ENCODE results near the gene AKT1S1. TPM values are rescaled to one million over a fixed set of nuclear protein-coding genes. Genes with fewer than 3 reads are reported as not detected.

Gene AKT1S1
- total RNA-seq, 2 experiments from 2014 or later, result 17.5 to 18.9 TPM

GRCh38 chr19:49876422-49877019, 634 bp downstream of the AKT1S1 start:
- peak; percentile 98 for DNase-seq
- H3K27me3 Mint-ChIP-seq, result no peaks in the 10 kb centered on the region
- H3K9me3 Mint-ChIP-seq, result no peaks in the 10 kb centered on the region
- H3K27ac Mint-ChIP-seq, result no peak overlapping the region
- H3K36me3 Mint-ChIP-seq (ENCODE audit: low read depth), result peaks cover 17% of the 10 kb centered on the region
- no peak overlapping the region for H3K4me3 Mint-ChIP-seq
- ChIA-PET POLR2A (no interaction called here), CTCF (interaction anchor here (1.3 to 2.3 kb wide), 2 partner anchors 14 to 51 kb away, joined by 5 to 11 read pairs; no protein-coding TSS in a partner anchor)
- peaks cover 38% of the 10 kb centered on the region for H3K4me1 Mint-ChIP-seq

GRCh38 chr19:49875857-49876421, 1.2 kb downstream of the AKT1S1 start:
- Mint-ChIP-seq H3K36me3 (ENCODE audit: low read depth) (peaks cover 16% of the 10 kb centered on the region), H3K9me3 (no peaks in the 10 kb centered on the region), H3K27ac (no peak overlapping the region), H3K4me3 (no peak overlapping the region), H3K4me1 (peaks cover 38% of the 10 kb centered on the region), H3K27me3 (no peaks in the 10 kb centered on the region)
- peak; percentile 70 for DNase-seq
- ChIA-PET POLR2A (no interaction called here), CTCF (interaction anchor here (1.3 to 2.3 kb wide), 2 partner anchors 15 to 52 kb away, joined by 5 to 11 read pairs; no protein-coding TSS in a partner anchor)

- CTCF ChIA-PET, result no interaction called here
- POLR2A ChIA-PET, result no interaction called here
- no peak for DNase-seq
- Mint-ChIP-seq H3K36me3 (ENCODE audit: low read depth) (peaks cover 12% of the 10 kb centered on the region), H3K4me3 (no peak overlapping the region), H3K9me3 (no peaks in the 10 kb centered on the region), H3K27me3 (no peaks in the 10 kb centered on the region), H3K4me1 (peaks cover 45% of the 10 kb centered on the region), H3K27ac (no peak overlapping the region)
Measured at GRCh38 chr19:49875177-49875576, 2.0 kb downstream of the AKT1S1 start.

- Mint-ChIP-seq H3K4me1 (peaks cover 47% of the 10 kb centered on the region), H3K9me3 (no peaks in the 10 kb centered on the region), H3K36me3 (ENCODE audit: low read depth) (peaks cover 9% of the 10 kb centered on the region), H3K27ac (no peak overlapping the region), H3K27me3 (no peaks in the 10 kb centered on the region), H3K4me3 (peak overlapping the region; percentile 26)
- no peak for DNase-seq
- POLR2A ChIA-PET, result no interaction called here
- CTCF ChIA-PET, result interaction anchor here (0.9 kb wide), 1 partner anchor 37 kb away, joined by 3 read pairs; no protein-coding TSS in a partner anchor
Measured at GRCh38 chr19:49874503-49875157, 2.5 kb downstream of the AKT1S1 start.

GRCh38 chr19:49873834-49874233, 3.3 kb downstream of the AKT1S1 start:
- no peaks in the 10 kb centered on the region for H3K27me3 Mint-ChIP-seq
- no peaks in the 10 kb centered on the region for H3K9me3 Mint-ChIP-seq
- peaks cover 39% of the 10 kb centered on the region for H3K4me1 Mint-ChIP-seq
- H3K27ac Mint-ChIP-seq, result peak overlapping the region; percentile 47
- H3K36me3 Mint-ChIP-seq (ENCODE audit: low read depth), result peaks cover 3% of the 10 kb centered on the region
- POLR2A ChIA-PET, result no interaction called here
- DNase-seq, result no peak
- CTCF ChIA-PET, result interaction anchor here (0.9 kb wide), 1 partner anchor 38 kb away, joined by 3 read pairs; no protein-coding TSS in a partner anchor
- H3K4me3 Mint-ChIP-seq, result no peak overlapping the region

DNA sequence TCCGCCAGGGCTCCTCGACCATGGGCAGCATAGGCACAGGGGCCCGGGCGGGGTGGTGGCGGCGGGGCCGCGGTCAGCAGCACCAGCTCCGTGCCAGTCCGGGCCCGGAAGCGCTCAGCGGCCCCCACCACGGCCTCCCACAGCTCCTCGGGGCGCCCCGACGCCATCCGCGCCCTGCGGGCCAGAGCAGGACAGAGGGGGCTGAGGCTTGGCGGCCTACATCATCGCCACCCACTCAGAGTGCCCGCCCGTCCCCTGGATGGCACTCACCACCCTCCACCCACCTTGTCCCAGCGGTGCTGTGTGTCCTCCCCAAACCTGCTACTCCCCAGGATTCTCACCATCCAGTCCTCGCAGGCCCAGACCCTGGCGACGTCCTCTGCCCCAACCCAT, 4.0 kb downstream of the AKT1S1 start:
- H3K27ac Mint-ChIP-seq, result no peak overlapping the region
- CTCF ChIA-PET, result interaction anchor here (0.5 kb wide), 1 partner anchor 318 kb away, joined by 5 read pairs; no protein-coding TSS in a partner anchor

GRCh38 chr19:49872245-49873128, 4.7 kb downstream of the AKT1S1 start:
- no peak for DNase-seq
- Mint-ChIP-seq H3K27me3 (no peaks in the 10 kb centered on the region), H3K4me3 (no peak overlapping the region), H3K4me1 (peaks cover 30% of the 10 kb centered on the region), H3K36me3 (ENCODE audit: low read depth) (peaks cover 4% of the 10 kb centered on the region), H3K27ac (peak overlapping the region; percentile 68), H3K9me3 (no peaks in the 10 kb centered on the region)
- CTCF ChIA-PET, result interaction anchor here (0.5 kb wide), 1 partner anchor 318 kb away, joined by 5 read pairs; no protein-coding TSS in a partner anchor
- POLR2A ChIA-PET, result no interaction called here

More for the DNA sequence above, 4.0 kb downstream of the AKT1S1 start:
- Mint-ChIP-seq H3K27me3 (no peaks in the 10 kb centered on the region), H3K36me3 (ENCODE audit: low read depth) (peaks cover 2% of the 10 kb centered on the region), H3K9me3 (no peaks in the 10 kb centered on the region), H3K4me3 (no peak overlapping the region), H3K4me1 (peaks cover 34% of the 10 kb centered on the region)
- DNase-seq, result no peak
- POLR2A ChIA-PET, result no interaction called here

- H3K27ac Mint-ChIP-seq, result peak overlapping the region; percentile 54
- no peak for DNase-seq
- H3K9me3 Mint-ChIP-seq, result no peaks in the 10 kb centered on the region
- peaks cover 35% of the 10 kb centered on the region for H3K4me1 Mint-ChIP-seq
- POLR2A ChIA-PET, result no interaction called here
- no peaks in the 10 kb centered on the region for H3K27me3 Mint-ChIP-seq
- CTCF ChIA-PET, result interaction anchor here (0.9 kb wide), 1 partner anchor 19 kb away, joined by 3 read pairs; no protein-coding TSS in a partner anchor
- H3K36me3 Mint-ChIP-seq (ENCODE audit: low read depth), result peaks cover 7% of the 10 kb centered on the region
- no peak overlapping the region for H3K4me3 Mint-ChIP-seq
Measured at GRCh38 chr19:49871349-49871985, 5.7 kb downstream of the AKT1S1 start.

DNA sequence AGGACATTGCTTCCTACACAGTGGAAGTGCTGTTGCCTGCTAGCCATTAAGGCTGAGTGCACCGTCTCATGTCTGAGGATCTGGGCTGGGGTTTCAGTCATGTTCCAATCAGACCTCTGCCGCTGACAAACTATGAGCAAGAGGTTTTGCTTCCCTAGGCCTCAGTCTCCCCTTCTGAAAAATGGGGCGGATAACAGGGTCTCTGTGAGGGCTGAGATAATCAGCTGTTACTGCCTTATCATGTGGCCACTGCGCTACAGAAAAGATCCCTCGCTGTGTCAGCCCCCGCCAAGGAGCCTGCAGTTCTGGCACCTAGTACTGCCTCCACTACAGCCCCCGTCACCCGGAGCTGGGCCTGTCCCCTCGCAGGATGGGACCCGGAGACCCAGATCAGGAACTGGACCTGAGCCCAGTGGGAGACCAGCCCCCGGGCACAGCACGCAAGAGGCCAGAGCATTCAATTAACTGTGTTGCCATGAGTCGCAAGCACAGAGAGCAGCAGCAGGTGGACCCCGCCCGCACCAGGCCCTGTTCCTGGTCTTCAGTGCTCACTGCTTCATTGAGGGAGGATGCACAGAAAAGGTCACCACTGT, 6.8 kb downstream of the AKT1S1 start:
- ChIA-PET POLR2A (no interaction called here), CTCF (no interaction called here)
- peak overlapping the region; percentile 89 for H3K27ac Mint-ChIP-seq
- peaks cover 42% of the 10 kb centered on the region for H3K4me1 Mint-ChIP-seq
- DNase-seq, result no peak
- H3K4me3 Mint-ChIP-seq, result no peak overlapping the region
- no peaks in the 10 kb centered on the region for H3K9me3 Mint-ChIP-seq
- no peaks in the 10 kb centered on the region for H3K27me3 Mint-ChIP-seq
- H3K36me3 Mint-ChIP-seq (ENCODE audit: low read depth), result peaks cover 12% of the 10 kb centered on the region

DNA sequence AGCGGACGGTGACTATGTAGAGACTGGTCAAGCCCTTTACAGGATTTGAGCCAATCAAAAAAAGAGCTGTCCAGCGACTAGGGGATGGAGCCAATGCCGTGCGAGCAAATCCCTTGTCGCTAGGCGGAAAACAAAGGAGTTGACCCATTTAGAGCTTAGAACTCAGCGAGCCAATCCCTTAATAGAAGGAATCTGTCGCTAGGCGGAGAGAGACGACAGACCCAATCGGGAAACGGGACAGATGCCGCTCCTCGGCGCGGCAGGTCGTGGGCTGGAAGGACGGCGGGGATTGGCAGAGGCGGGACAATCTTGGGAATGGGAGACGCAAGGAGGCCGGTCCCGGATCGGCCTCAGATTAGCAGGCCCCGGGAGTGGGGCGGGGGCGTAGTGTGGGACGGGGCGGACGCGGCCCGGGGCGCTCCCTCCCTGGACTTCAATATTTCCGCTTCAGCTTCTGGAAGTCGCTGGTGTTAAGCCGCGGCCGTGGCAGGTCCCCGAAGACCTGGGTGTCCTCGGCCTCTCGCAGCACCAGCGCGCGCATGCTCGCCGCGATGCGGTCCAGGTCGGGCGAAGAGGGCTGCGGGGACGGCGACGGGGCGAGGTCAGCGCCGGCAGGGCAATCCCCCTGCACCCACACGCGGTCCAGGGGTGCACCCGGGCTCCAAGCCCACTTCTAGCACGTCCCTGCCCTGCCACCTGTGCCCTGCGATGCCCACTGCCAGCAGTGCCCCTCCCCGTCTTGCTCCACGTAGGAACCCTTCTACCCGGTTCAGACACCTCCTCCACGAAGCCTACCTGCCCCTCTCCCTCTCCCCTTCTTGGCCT, 7.5 kb downstream of the AKT1S1 start:
- ChIA-PET POLR2A (no interaction called here), CTCF (interaction anchor here (0.6 to 1.3 kb wide), 3 partner anchors 12 to 28 kb away, joined by 3 read pairs; no protein-coding TSS in a partner anchor)
- Mint-ChIP-seq H3K27ac (peak overlapping the region; percentile 89), H3K4me3 (no peak overlapping the region), H3K9me3 (no peaks in the 10 kb centered on the region), H3K4me1 (peaks cover 41% of the 10 kb centered on the region), H3K36me3 (ENCODE audit: low read depth) (peaks cover 18% of the 10 kb centered on the region), H3K27me3 (no peaks in the 10 kb centered on the region)
- peak; percentile 95 for DNase-seq

DNA sequence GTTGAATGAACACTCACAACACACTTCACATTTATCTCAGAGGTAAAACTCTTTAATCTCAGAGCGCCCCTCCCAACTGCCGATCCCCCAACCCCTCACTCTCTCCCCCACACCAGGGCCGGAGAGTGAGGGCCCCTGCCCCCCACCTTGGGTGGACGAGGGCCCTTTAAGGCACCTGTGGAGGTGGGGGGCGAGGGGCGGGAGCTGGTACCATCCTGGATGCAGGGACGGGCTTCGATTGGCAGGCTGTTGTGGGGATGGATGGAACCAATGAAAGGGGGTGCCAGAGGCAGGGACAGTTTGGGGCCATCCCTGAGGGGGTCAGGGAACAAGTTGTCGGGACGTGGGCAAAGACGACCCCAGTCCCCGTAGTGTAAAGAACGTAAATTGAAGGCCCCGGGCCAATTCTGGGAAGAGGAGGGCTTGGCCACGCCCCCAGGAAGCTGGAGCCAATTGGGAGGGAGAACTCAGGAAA, 8.1 kb downstream of the AKT1S1 start:
- peaks cover 25% of the 10 kb centered on the region for H3K36me3 Mint-ChIP-seq (ENCODE audit: low read depth)

More for the DNA sequence above, 8.1 kb downstream of the AKT1S1 start:
- Mint-ChIP-seq H3K27ac (no peak overlapping the region), H3K9me3 (no peaks in the 10 kb centered on the region), H3K27me3 (no peaks in the 10 kb centered on the region), H3K4me1 (peaks cover 44% of the 10 kb centered on the region), H3K4me3 (no peak overlapping the region)
- DNase-seq, result no peak
- POLR2A ChIA-PET, result no interaction called here
- CTCF ChIA-PET, result interaction anchor here (0.6 to 1.3 kb wide), 3 partner anchors 12 to 27 kb away, joined by 3 read pairs; no protein-coding TSS in a partner anchor
